NCI-H510A treated with DMSO at 0.1 percent for 48 hours (cell line): ENCODE results near the gene APBB2.

ENCODE experiments used
- DNase-seq: peaks from one replicate; lab custom pipeline; 2025; lab: John Stamatoyannopoulos, UW

Gene APBB2

DNA sequence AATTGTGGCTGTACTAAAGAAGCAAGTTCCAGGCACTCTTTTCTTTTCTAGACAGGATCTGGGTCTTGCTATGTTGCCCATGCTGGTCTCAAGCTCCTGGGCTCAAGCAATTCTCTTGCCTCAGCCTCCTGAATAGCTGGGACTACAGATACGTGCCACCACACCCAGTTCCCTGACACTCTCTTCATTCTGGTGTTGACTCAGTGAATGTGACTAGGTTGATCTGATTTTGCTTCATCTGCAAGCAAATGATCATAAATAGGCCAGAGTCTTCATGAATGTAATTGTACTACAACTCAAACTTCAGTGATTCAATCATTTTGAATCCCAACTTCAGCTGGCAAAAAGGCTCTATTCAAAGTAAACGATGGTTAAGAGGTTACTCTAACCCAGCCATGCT is 78.5 kb downstream of the APBB2 start:
- no peak for DNase-seq

DNA sequence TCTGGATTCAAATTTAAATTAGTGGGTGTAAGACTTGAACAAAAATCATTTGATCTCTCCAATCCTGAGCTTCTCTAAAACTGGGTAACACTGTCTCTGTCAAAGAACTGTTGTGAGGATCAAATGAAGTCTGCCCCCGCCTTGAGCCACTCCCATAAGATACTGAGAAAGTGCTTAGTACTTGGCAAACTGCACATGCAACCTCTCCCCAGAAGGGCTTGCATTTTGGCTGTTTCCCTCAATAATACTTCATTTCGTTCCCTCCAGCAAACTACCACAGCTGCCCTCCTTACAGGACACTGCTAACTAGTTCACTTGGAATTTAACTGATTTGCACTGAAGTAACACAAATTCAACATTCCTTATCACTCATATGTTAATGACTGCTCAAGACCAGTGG is 79.8 kb downstream of the APBB2 start:
- DNase-seq: no peak

DNA sequence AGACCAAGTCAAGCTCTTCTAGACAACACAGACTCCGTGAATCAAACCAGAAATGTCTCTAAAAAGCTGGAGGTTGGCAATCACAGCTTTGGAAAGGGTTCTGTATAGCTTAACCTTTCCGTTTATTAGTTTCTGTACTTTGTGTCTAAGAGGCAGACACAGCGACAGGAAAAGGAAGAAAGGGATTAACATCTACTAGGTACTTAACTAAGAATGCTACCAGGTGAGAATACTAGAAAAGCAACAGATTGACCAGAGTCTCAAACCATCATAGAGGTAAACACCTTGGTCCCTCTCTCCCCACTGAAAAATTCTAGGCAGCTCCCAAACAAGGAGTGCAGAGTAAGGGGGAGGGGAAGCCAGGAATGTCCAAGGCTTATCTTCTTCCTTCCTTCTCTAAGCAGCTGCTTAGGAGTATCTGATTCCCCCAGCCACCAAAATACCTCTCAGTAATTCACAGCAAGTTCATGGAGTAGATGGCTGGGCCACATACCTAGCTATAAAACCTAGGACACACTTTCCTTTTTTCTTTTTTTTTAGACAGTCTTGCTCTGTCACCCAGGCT is 80.8 kb downstream of the APBB2 start:
- DNase-seq: peak; percentile 7

DNA sequence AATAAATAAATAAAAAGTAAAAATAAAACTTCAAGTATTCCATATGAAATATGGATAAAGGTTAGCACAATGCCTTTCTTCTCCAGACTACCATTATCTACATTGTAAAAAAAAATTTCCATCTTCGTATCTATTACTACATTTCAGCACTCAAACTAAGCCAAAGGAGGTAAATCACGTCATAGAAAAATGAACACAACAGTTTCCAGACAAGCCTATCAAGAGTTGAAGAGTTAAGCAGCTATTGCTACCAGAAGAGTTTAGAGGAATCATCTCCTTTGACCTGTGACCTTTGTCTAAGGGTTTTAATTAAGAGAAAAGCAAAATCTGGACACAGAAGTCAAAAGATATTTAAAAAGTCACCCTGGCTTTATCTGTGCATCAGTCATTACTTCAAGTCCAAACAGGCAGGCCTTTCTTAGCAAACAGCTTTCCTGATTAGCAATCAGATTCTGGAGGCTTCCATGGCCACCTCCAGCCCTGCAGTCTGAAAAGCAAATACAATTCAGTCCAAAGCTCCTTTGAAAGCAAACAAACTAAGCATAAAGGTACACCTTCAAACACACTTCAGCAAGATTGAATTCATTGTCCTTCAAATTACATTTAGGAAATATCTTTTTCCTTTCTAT is 82.2 kb downstream of the APBB2 start:
- peak; percentile 45 for DNase-seq

DNA sequence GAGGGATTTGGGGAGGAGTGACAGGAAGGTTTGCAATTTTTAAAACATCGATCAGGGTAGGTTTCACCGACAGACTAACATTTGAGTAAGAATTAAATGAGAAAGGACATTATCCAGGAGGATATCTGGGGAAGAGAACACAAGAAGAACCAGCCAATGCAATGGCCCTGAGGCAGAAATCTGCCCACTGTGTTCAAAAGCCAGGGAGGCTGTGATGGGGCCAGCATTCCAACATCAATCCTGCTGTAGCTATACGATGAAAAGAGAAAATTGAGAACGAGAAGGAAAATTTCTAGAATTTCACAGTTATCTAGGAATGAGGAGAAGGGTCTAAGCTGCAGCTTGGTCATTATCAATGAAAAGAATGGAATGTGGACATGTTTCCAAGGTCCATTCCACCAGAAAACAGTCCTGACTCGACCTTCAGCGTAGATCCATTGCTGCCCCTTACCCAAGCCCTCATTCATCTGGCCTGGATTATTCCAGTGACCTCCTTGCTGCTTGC is 84.4 kb downstream of the APBB2 start:
- DNase-seq: no peak

DNA sequence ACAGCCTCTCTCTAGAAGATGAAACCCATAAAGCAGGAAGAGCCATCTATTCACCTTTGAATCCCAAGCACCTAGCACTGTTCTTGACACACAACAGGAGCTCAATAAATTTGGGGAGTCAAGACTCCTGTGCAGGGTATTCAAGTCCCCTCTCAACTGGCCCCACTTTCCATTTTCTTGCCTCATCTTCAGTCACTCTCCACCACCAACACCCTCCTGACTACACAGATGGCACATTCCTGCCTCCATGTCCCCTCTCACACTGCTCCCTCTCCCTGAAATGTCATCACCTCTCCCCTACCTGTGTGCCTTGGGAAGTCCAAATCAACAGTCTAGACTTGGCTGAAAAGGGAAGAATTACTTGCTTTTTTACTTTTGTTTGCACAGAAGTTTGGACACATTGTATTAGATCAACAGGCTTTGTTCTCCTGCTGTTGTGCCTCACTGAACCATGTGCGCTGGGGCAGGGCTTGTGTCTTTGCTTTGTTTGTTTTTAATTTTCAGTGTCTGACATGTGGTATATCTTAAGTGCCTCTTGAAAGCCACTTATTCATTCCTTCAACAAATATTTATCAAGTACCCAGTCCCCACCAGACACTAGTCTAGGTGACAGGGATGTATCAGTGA is 85.1 kb downstream of the APBB2 start:
- peak; percentile 86 for DNase-seq

DNA sequence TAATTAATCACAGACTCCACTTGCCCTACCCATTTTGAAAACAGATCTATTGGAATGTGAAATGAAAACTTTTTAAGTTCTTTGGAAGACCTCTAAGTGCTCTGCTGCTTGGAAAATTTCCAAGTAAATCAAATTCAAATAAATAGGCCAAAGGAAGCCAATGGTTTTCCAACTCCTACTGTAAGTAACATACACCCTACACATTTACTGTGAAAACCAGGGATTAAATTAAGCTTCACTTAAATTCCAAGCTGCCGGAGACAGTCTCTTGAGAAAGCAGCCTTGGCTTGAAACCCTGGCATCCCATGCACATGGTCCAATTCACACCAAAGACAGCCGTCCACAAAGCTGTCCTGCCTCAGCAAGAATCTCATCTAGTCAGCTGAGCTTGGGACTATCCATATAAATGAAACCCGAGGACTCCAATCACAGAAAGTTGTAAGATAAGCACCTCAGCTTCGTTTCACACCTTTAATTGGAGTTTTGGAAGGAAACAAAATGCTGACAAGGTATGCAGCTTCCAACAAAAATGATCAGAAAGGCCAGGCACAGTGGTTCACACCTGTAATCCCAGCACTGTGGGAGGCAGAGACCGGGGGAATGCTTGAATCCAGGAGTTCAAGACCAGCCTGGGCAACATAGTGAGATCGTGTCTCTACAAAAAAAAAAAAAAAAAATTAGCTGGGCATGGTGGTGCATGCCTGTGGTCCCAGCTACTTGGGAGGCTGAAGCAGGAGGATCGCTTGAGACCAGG is 88.6 kb downstream of the APBB2 start:
- DNase-seq: no peak

DNA sequence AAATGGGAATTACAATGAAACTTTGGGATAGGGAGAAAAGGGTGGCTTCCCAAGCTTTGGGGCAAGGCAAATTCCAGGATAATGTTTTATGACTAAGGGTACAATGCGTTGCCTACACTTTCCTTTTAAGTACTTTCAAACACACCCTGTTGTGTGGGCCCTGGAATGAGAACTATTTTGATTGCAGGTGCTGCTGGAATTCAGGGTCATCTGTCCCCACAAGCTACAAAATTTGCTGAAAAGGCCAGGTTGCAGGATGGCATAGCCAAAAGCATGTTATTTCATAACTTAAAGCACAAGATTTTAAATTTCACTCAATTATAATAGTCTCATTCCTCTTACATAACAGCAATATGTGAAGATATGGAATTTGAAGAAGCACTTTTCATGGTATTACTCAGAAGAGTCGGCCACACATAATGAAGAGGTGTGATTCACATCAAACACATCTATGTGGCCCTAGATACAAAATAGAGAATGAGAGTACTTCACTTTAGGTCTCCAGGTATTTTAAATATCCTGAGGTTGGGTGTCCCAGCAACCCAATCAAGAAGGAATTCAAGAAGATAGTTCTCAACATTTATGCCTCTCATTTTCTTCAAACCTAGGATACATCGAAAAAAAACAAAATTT is 89.3 kb downstream of the APBB2 start:
- no peak for DNase-seq

DNA sequence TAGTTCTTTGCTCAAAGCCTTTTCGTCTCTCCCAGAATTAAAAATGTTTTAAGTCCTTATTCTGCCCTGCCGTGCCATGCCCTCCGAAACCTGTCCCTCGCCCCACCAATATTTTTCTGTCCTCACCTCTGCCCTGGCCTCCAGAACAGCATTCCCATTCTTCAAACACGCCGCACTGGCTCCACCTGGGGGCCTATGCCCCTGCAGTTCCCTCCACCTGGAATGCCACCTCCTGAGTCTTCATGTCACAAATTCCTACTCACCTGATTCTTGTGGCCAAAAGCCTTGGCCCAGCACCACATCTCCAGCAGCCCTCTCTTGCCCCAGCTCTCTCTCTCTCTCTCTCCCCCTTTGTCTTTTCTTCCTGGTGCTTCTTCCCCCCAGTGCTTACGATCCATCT is 91.6 kb downstream of the APBB2 start:
- no peak for DNase-seq

DNA sequence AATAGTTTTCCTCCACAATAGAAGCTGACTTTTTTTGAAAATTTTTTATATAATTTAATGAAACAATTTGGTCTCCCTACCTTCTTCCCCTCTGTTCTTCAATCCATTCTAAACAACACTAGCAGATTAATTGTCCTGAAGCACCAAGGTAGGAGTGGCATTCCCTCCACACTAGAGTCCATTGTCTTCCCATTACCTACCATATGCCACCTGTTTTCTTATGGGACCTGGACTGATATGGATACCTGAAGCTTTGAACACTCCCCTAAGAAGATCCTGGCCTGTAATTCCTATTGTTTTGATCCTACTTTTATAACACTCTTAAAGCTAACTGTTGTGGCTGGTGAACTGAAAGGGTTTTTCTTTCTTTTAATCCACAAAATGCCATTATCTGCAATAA is 92.0 kb downstream of the APBB2 start:
- DNase-seq: no peak

DNA sequence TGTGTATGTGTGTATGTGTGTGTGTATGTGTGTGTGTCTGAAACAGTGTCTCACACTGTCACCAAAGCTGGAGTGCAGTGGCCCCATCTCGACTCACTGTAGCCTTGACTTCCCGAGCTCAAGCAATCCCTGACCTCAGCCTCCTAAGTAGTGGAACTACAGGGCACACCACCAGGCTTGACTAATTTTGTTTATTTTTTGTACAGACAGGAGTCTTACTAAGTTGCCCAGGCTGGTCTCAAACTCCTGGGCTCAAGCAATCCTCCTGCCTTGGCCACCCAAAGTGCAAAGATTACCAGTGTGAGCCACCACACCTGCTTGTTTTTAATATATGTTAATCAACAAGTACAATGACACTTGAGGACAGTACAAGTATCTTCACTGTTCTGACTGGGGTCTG is 92.4 kb downstream of the APBB2 start:
- no peak for DNase-seq

DNA sequence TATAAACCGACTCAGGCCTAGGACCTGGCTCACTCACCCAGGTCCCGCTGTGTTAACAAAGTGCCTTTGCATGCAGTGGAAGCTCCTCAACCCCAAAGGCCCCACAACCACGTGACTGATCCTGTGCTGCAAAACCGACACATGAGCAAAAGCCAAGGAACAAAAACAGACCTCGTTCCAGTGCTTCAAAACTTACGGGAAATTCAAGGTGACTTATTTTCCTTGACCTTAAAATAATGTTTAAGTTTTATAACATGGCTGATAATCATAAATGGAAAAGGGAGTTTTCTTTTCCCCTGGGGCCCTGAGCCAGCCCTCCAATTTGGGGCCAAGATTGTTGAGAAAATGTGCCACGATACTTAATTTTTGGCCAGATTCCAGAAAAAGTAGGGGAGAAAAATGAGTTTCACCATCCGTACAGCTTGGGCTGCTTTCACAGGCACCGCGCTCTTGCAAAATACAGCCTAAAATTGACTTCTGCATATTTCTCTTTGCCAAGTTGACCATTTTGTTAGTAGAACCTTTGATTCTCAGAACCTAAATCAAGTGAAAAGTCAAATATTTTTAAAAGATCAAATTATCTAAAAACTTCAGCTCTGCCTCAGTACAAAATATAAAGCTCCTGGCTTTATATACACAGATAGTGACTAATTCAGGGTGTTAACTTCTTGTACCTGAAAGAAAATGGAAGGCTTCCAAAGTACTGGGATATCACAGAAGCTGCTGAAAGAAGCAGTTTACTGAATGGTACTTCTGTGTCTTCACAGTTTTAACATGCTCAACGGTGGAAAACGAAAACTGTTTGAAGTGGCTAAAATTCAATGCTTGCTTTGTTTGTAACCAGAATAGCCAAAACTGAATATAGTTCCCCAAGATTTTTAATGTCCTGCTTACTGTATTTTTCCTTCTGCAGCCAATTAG is 93.8 kb downstream of the APBB2 start:
- no peak for DNase-seq

DNA sequence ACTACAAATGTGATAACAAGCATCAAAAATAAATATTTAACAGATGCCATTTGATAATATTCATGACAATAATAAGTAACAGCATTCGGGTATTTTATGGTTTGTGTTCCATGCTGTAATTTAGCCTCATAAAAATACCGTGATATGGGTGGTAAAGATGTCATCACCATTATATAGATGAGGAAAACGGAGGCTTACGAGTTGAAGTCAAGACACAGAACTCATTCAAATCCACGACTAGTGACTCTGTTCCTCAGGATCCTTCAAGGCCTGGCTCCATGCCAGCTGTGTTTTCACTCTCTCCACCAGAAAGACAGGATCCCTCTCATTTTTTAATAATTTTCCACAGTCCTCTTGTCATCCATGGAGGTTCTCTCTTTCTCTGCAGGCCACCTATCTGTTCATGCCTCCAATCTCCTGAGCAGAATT is 94.5 kb downstream of the APBB2 start:
- no peak for DNase-seq

DNA sequence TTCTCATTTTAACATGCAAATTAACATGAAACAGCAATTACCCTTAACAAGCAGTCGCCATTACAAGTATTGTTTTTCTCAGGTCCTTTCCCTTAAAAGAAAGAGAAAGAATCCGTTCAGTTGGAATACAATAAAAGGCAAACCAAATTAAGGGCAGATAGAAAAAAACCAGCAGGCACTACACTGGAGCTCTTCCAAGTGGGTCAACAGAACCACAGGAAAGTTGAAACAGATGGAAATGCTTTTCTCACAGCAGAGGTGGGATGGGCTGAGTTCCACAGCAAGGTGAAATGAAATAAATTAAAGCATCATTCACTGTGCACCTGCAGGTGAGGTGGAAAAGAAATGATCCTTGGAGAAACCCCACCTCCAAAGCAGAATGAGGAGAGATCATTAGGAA is 102.6 kb downstream of the APBB2 start:
- DNase-seq: no peak

DNA sequence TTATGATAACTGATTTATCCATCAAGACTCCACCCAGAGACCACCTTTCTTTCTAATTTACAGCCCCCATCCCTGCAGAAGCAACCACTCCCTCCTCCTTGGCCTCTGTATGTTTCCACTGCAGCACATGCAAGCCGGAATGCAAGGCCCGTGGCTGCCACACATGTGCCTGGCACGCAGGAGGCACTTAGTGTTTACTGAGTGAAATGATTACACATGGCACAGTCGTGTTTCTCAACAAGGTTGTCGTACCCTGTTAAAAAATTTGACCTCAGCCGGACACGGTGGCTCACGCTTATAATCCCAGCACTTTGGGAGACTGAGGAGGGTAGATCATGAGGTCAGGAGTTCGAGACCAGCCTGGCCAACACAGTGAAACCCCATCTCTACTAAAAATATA is 104.3 kb downstream of the APBB2 start:
- no peak for DNase-seq

DNA sequence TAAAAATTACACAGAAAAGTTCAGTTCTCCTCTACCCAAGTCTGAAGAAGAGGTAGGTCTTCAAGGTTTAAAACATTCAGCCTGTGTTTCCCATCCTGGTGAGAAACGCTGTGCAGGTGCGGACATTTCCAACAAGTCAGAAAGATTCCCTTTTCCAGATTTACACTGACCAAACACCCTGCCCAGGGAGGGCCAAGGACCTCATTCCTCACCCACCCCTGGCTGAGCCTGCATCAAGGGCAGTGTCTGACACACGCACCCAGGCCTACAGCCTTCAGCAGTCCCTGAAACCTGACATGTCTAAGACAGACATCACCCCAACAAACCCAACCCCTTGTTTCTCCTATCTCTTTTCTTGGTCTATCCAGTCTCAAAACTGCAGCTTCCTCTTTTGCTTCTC is 105.9 kb downstream of the APBB2 start:
- no peak for DNase-seq

DNA sequence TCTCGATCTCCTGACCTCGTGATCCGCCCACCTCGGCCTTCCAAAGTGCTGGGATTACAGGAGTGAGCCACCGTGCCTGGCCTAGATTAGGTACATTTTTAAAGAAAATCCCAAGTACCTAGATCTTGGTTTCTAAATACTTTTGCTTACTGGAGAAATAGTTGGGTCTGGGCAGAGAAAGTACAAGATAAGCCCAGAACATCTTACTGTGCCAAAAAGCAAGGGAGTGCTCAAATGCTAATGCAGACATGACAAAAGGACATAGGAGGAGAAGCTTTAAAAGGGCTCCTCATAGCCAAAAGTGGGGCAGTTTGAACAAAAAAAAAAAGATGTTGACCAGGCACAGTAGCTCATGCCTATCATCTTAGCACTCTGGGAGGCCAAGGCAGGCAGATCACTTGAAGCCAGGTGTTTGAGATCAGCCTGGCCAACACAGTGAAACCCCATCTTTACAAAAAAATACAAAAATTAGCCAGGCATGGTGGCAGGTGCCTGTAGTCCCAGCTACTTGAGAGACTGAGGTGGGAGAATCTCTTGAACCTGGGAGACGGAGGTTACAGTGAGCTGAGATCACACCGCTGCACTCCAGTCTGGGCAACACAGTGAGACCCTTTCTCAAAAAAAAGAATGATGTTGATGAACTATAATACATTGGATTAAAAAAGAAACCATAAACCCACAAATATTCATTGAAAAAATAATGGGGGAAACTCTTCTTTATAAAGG is 107.5 kb downstream of the APBB2 start:
- DNase-seq: no peak

DNA sequence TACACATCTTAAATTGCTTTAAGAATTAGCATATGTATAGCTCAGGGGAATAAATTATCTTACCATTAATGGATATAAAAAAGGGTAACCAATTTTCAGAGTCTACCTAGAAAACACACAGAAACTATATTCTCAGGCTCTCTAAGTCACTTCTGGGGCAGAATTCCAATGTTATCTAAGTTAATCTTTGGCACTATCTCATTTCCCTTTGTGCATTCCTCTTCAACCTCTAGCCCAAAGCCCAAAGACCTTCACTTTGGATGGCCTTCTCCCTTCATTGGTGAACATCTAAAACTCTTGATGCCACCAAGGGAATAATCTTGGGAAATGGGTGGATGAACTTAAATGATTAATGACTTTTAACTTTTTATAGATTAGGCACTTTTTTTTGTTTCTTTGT is 108.3 kb downstream of the APBB2 start:
- DNase-seq: no peak

DNA sequence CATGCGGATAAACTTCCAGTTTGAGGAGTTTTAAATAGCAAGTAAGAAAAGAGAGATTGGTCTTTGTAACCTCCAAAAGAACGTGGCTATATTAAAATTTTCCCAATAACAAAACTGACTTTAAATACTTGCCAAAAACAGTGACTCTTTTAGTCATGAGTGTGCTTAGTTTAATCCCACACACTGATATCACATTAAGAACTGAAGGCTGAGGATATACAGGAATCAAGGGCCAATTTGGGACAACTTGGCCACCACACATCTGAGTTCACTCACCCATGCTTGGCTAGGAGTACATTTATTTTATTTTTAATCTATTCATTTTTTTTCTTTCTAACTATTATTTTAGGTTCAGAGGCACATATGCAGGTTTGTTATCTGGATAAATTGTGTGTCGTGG is 110.2 kb downstream of the APBB2 start:
- DNase-seq: no peak

DNA sequence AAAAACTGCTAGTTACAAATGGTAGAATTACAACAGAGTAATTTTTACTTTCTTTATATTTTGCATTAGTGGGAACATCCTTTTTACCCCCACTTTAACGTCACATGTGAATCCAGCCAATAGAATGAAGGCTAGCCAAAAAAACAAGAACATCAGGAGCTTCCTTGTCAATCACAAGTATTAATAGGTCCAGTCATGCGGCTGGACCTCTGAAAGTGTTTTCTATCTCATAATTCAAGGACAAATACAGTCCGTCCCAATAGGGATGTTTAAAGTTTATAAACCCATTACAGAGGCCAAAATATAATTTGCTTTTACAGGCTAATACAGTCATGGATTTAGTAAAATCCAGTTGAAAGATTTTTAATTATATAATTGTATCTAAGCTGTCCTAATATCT is 110.7 kb downstream of the APBB2 start:
- DNase-seq: no peak
